GM23248 (cell line): Measurements from ENCODE around the gene MACROD2. TPM values are rescaled to one million over a fixed set of nuclear protein-coding genes. Genes with fewer than 3 reads are reported as not detected.

Experiments
- DNase-seq: peaks from one replicate; pipeline ENCODE4 v3.0.0-alpha.2; 2015
- H2AFZ ChIP-seq: fragments of 200-600 bp; sonication (generic); 2 replicates; pipeline ENCODE4 v1.6.1; 2016; ENCODE audit warnings: antibody characterized with exemption
- H3F3A ChIP-seq: fragments of 200-600 bp; sonication (generic); 2 replicates; pipeline ENCODE4 v1.6.1; 2016; ENCODE audit warnings: mild to moderate bottlenecking, antibody characterized with exemption, mixed run types; ENCODE audit not compliant: insufficient read depth
- H3K27ac ChIP-seq: fragments of 200-600 bp; sonication (generic); 2 replicates; pipeline ENCODE4 v1.5.1; 2016; ENCODE audit warnings: mild to moderate bottlenecking
- H3K27me3 ChIP-seq: fragments of 200-600 bp; sonication (generic); replicated peaks from 2 replicates; pipeline ENCODE4 v1.6.1; 2016; ENCODE audit warnings: mild to moderate bottlenecking; ENCODE audit not compliant: insufficient read depth
- H3K36me3 ChIP-seq: fragments of 200-600 bp; sonication (generic); 2 replicates; pipeline ENCODE4 v1.6.1; 2016; ENCODE audit warnings: low read depth, mild to moderate bottlenecking
- H3K4me1 ChIP-seq: fragments of 200-600 bp; sonication (generic); 2 replicates; pipeline ENCODE4 v1.6.1; 2016; ENCODE audit warnings: mild to moderate bottlenecking; ENCODE audit not compliant: insufficient read depth
- H3K4me2 ChIP-seq: fragments of 200-600 bp; sonication (generic); one replicate; pipeline ENCODE4 v1.6.1; 2016; ENCODE audit warnings: mild to moderate bottlenecking; ENCODE audit not compliant: unreplicated experiment
- H3K4me3 ChIP-seq: fragments of 200-600 bp; sonication (generic); 2 replicates; pipeline ENCODE4 v1.5.1; 2016; ENCODE audit warnings: mild to moderate bottlenecking
- H3K79me2 ChIP-seq: fragments of 200-600 bp; sonication (generic); 2 replicates; pipeline ENCODE4 v1.6.1; 2016; ENCODE audit warnings: mild to moderate bottlenecking; ENCODE audit not compliant: insufficient read depth
- H3K9ac ChIP-seq: fragments of 200-600 bp; sonication (generic); 2 replicates; pipeline ENCODE4 v1.6.1; 2016; ENCODE audit warnings: mild to moderate bottlenecking
- H3K9me2 ChIP-seq: fragments of 200-600 bp; sonication (generic); 2 replicates; pipeline ENCODE4 v1.6.1; 2016; ENCODE audit warnings: mixed run types, mild to moderate bottlenecking, moderate library complexity; ENCODE audit not compliant: insufficient read depth
- H3K9me3 ChIP-seq: fragments of 200-600 bp; sonication (generic); one replicate; pipeline ENCODE4 v1.6.1; 2017; ENCODE audit warnings: low read depth
- H4K20me1 ChIP-seq: fragments of 200-600 bp; sonication (generic); 2 replicates; pipeline ENCODE4 v1.6.0; 2016; ENCODE audit not compliant: insufficient read depth
- EZH2 ChIP-seq: fragments of 200-600 bp; sonication (generic); IDR thresholded peaks from 2 replicates; pipeline ENCODE4 v1.6.1; 2018; ENCODE audit warnings: antibody characterized with exemption, mild to moderate bottlenecking; ENCODE audit not compliant: insufficient read depth, poor library complexity, severe bottlenecking
- EZH2phosphoT487 ChIP-seq: fragments of 200-600 bp; sonication (generic); IDR thresholded peaks from 2 replicates; pipeline ENCODE4 v1.6.1; 2018; ENCODE audit warnings: antibody characterized with exemption, moderate library complexity, mild to moderate bottlenecking, low read depth; ENCODE audit not compliant: insufficient read depth
- WGBS, 2 experiments: methylation state at CpG; one replicate each; pipeline ENCODE4 v1.1.6; 2015 to 2017; ENCODE audit warnings: low lambda C conversion rate in 2 of 2, low coverage in 1 of 2; ENCODE audit errors: missing lambda C conversion rate in 2 of 2; 5-methylcytosine and 5-hydroxymethylcytosine counted together
- in situ Hi-C: fragments of 300-500 bp; cut with MboI; formaldehyde crosslinking; loops from 2 replicates; pipeline ENCODE4 v1.15.0; 2020
- polyA plus RNA-seq: library from polyadenylated mRNA; unstranded; fragments of >200 nt; fragmentation: Nextera tagmentation; extraction: Ambion mirVana; gene quantifications from 2 replicates; pipeline ENCODE4 v1.2.1, GENCODE V29; 2016
- total RNA-seq: library from RNA; depleted of rRNA; stranded (reverse); fragments of >200 nt; shearing (Covaris generic); gene quantifications from 2 replicates; pipeline ENCODE4 v1.2.3, GENCODE V29; 2014

MACROD2 gene
- total and polyA plus RNA-seq, 2 experiments from 2014 or later: 1.1 to 3.1 TPM

DNA sequence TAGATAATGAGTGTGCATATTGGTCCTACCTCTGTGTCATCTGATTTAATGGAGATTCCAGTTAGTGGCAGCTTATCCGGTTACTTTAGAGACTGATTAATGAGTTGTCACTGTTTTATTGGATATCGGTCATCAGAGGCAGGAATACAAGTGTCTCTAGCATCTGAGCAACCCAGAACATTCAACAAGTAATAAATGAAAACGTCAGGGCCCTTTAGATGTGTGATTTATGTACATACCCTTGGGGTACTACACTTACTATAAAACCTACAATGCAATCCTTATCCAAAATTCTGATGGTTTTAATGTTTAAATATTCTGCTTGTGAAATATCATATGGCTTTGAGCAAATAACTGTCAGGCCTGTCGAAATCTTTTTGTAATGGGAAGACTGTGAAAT is 1460.0 kb downstream of the MACROD2 start:
- in situ Hi-C loops: no loop called here

GRCh38 chr20:15461938-15462337 is 1466.6 kb downstream of the MACROD2 start:
- Histone ChIP-seq H3K79me2 (no peaks in the 10 kb centered on the region), H3K4me3 (no peak overlapping the region), H3K4me1 (no peaks in the 10 kb centered on the region), H3K36me3 (no peaks in the 10 kb centered on the region), H3K9me2 (no peaks in the 10 kb centered on the region), H2AFZ (no peak overlapping the region), H3K4me2 (no peak overlapping the region), H3K27ac (no peak overlapping the region), H3K27me3 (no peaks in the 10 kb centered on the region), H3F3A (no peaks in the 10 kb centered on the region), H3K9me3 (no peaks in the 10 kb centered on the region), H4K20me1 (no peaks in the 10 kb centered on the region), H3K9ac (no peak overlapping the region)
- in situ Hi-C loops: no loop called here
- TF ChIP-seq EZH2phosphoT487: no peak
- no peak for TF ChIP-seq EZH2
- DNase-seq: no peak
- 38 to 40% methylated on average over 4 of the region's 4 CpGs for whole genome bisulfite sequencing, 2 experiments

More for the DNA sequence above, 1460.0 kb downstream of the MACROD2 start:
- no peak overlapping the region for H3K9ac ChIP-seq
- H2AFZ ChIP-seq: no peak overlapping the region
- no peak for TF ChIP-seq EZH2
- TF ChIP-seq EZH2phosphoT487: no peak
- H3K79me2 ChIP-seq: no peaks in the 10 kb centered on the region
- no peaks in the 10 kb centered on the region for H3K27me3 ChIP-seq
- H4K20me1 ChIP-seq: no peaks in the 10 kb centered on the region
- H3K9me2 ChIP-seq: no peaks in the 10 kb centered on the region
- WGBS, 2 experiments: 20% methylated on average over 4 of the region's 4 CpGs
- no peak overlapping the region for H3K4me2 ChIP-seq
- no peak overlapping the region for H3K27ac ChIP-seq
- H3F3A ChIP-seq: no peaks in the 10 kb centered on the region
- no peaks in the 10 kb centered on the region for H3K36me3 ChIP-seq
- H3K4me1 ChIP-seq: no peaks in the 10 kb centered on the region
- no peak overlapping the region for H3K4me3 ChIP-seq
- no peak for DNase-seq
- H3K9me3 ChIP-seq: no peaks in the 10 kb centered on the region

- H2AFZ ChIP-seq: no peak overlapping the region
- in situ Hi-C loops: no loop called here
- H3K27me3 ChIP-seq: no peaks in the 10 kb centered on the region
- H3K4me2 ChIP-seq: no peak overlapping the region
- no peak overlapping the region for H3K4me3 ChIP-seq
- no peaks in the 10 kb centered on the region for H3K9me3 ChIP-seq
- no peak overlapping the region for H3K27ac ChIP-seq
- H3K9me2 ChIP-seq: no peaks in the 10 kb centered on the region
- no peaks in the 10 kb centered on the region for H3K4me1 ChIP-seq
- H3K36me3 ChIP-seq: no peaks in the 10 kb centered on the region
- no peaks in the 10 kb centered on the region for H3F3A ChIP-seq
- no peaks in the 10 kb centered on the region for H3K79me2 ChIP-seq
- TF ChIP-seq EZH2phosphoT487 (no peak), EZH2 (no peak)
- no peaks in the 10 kb centered on the region for H4K20me1 ChIP-seq
- no peak for DNase-seq
- no peak overlapping the region for H3K9ac ChIP-seq
- 0 to 6% methylated on average over 5 of the region's 5 CpGs for WGBS, 2 experiments
These were observed 1480.2 kb downstream of the MACROD2 start for GRCh38 chr20:15475483-15475882.

GRCh38 chr20:15476186-15476585 is 1480.9 kb downstream of the MACROD2 start:
- no peak overlapping the region for H3K4me3 ChIP-seq
- no peaks in the 10 kb centered on the region for H3K79me2 ChIP-seq
- no peak for DNase-seq
- no peaks in the 10 kb centered on the region for H3K4me1 ChIP-seq
- no peak overlapping the region for H3K9ac ChIP-seq
- H3K27me3 ChIP-seq: no peaks in the 10 kb centered on the region
- H3K9me2 ChIP-seq: no peaks in the 10 kb centered on the region
- 79 to 83% methylated on average over 2 of the region's 2 CpGs for WGBS, 2 experiments
- H3F3A ChIP-seq: no peaks in the 10 kb centered on the region
- H3K9me3 ChIP-seq: no peaks in the 10 kb centered on the region
- H4K20me1 ChIP-seq: no peaks in the 10 kb centered on the region
- no peak overlapping the region for H3K4me2 ChIP-seq
- in situ Hi-C loops: no loop called here
- no peaks in the 10 kb centered on the region for H3K36me3 ChIP-seq
- no peak overlapping the region for H2AFZ ChIP-seq
- no peak overlapping the region for H3K27ac ChIP-seq
- TF ChIP-seq EZH2phosphoT487: no peak
- no peak for TF ChIP-seq EZH2

DNA sequence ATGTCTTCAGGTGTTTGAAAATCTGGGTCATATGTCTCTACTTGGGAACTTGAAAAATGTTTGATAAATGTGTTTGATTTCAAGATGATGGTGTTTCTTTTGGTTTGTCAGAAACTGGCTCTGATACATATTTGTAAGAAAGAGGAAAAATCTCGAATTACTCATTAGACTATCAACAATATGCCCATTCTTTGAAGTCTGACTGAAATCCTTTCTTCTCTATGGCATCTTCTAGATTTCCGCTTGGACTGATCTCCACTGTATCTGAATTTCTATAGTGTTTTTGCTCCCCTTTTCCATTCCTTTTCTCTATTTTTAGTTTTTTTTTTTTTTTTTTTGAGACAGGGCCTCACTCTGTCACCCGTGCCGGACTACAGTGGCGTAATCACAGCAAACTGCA is 1481.5 kb downstream of the MACROD2 start:
- H3K9ac ChIP-seq: no peak overlapping the region
- no peaks in the 10 kb centered on the region for H3K4me1 ChIP-seq
- no peak for DNase-seq
- H3F3A ChIP-seq: no peaks in the 10 kb centered on the region
- in situ Hi-C loops: no loop called here
- no peaks in the 10 kb centered on the region for H3K36me3 ChIP-seq
- no peaks in the 10 kb centered on the region for H3K79me2 ChIP-seq
- H3K27me3 ChIP-seq: no peaks in the 10 kb centered on the region
- H4K20me1 ChIP-seq: no peaks in the 10 kb centered on the region
- 70 to 78% methylated on average over 5 of the region's 5 CpGs for WGBS, 2 experiments
- TF ChIP-seq EZH2: no peak
- TF ChIP-seq EZH2phosphoT487: no peak
- H2AFZ ChIP-seq: no peak overlapping the region
- H3K4me2 ChIP-seq: no peak overlapping the region
- H3K4me3 ChIP-seq: no peak overlapping the region
- H3K27ac ChIP-seq: no peak overlapping the region
- no peaks in the 10 kb centered on the region for H3K9me2 ChIP-seq
- no peaks in the 10 kb centered on the region for H3K9me3 ChIP-seq
